Cardiac septum (tissue), 1 donor: ENCODE measurements around the gene FTO. TPM values are rescaled to one million over a fixed set of nuclear protein-coding genes. Genes with fewer than 3 reads are reported as not detected.

ENCODE experiments used
- DNase-seq: peaks from one replicate; pipeline ENCODE4 v3.0.0-alpha.2; 2020; ENCODE audit warnings: low spot score
- intact Hi-C: fragments of 100-400 bp; cut with DNase I; formaldehyde crosslinking; loops from one replicate; pipeline ENCODE4 v1.14.0; 2022
- total RNA-seq: library from RNA; stranded (reverse); fragmentation: NEBNext Ultra II Directional; extraction: Animal tissue kit (Norgen Biotek cat#: 25700); gene quantifications from one replicate; pipeline ENCODE4 v1.2.1, GENCODE V29; 2021
- donor health status: DM: no; HTN: no; CAD: no.

Gene FTO
- total RNA-seq, 1 donor from 2014 or later, result 70.4 TPM

DNA sequence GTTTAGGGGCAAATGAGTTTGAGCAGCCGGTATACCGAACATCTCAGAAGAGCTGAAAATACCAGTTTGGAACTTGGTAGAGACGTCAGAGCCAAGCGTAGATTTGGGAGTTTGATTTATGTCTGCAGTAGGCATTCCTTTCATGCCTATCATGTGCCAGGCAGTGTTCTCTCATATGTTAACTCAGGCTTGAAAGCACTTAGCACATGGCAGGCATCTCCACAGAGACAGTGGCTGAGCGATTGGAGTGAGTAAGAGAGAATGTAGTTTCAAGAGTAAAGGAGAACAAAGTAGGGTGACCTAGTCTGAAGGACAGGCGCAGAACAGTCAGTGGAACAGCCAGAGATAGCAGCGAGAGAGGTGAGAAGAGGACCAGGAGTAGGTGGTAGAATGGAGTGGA is 207.0 kb downstream of the FTO start:
- DNase-seq, result no peak
- intact Hi-C loops, result no loop called here

DNA sequence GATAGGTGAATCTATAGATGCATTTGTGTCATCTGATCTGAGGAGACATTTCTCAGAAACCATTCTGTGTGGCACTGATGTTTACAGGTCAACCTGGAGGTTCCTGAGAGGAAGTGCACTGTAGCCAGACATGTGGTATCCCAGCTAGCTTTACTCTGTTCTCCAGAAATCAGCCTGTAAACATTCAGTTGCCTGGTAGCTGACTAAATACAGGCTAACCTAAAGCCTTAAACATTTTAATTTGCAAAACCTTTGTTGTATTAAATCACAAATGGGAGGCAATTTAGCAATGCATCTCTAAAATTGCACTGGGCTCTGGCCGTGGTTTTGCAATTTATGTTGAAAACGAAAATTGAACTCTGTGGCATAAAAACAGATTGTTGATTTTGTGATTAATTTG is 207.6 kb downstream of the FTO start:
- intact Hi-C loops, result no loop called here
- DNase-seq, result no peak

DNA sequence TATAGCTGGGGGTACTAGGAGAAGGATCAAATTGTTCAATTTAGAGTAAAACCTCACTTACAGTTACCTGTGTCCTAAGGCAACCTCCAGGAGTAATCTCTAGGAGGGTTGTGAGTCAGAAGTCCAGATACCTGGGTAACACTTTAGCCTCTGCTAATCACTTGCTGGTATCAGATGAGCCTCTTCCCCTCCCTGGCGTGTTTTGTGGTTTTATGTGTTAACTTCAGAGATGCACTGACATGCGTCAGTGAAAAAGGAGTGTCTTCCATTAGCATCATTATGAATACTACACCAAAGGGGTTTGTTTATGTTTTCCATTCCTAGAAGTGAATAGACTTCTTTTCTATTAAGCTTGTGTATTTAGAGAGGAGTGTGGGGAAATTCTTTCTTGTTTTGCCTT is 208.2 kb downstream of the FTO start:
- intact Hi-C loops, result no loop called here
- DNase-seq, result no peak

DNA sequence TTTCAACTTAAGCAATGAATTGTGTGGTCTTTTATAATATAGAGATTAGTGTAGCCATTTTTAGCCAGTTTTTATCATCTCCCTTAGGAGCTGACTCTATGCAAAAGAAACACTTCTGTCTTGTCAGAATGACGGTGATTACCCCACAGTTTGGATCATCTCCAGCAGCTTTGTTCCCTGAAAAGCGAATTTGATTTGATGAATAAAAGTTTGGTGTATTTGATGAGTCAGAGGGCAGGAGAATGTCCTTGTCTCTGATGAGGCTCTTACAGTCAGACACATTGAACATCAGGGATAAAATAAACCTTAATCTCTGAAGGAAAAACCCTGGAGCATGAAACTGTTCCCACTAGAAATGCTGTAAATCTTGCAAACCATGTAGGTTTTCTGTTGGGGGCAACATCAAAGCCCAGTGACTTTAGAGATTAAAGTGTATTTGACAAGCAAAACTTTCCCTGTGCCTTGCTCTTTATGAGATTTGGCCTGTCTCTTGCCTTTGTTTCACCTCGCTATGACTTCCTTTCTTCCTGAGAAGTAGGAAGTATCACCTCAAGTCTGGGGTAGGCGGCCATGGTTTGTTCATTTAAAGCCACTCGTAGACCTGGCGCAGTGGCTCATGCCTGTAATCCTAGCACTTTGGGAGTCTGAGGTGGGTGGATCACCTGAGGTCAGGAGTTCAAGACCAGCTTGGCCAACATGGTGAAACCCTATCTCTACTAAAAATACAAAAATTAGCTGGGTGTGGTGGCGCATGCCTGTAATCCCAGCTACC is 209.3 kb downstream of the FTO start:
- intact Hi-C loops, result no loop called here
- DNase-seq, result no peak

DNA sequence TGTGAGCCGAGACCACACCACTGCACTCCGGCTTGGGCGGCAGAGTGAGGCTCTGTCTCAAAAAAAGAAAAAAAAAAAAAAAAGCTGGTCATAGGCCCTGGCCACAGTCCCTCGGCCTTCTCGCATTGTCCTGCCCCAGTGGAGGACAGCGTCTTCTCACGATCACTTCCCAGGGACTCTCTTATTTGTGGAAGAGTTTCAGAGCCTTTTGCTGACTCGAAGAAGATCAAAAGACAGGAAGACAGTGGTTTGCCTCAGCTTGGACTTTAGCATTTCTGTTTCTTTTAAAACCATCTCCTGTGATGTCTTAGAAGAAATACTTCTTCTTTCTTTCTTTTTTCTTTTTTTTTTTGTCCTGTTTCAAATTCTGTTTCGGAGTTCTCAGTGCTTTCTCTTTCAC is 210.0 kb downstream of the FTO start:
- intact Hi-C loops, result no loop called here
- DNase-seq, result no peak

DNA sequence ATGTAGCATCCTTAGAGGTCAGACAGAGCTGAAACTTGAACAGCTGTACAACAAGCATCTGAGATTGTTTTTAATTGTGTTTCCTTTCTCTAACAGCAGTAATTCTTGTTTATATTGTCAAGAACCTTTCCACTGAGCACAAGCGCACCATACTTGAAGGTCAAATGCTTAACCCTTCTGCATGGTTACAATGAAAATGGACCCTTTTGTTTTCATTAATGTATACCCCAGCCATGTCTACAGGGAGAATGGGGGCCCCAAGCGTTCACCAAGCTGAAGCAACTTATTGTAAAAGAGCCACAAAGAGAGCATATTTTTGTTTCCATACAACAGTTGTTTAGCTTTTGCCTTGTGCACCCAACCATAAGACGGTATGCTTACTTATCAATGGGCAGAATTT is 210.8 kb downstream of the FTO start:
- intact Hi-C loops, result no loop called here
- no peak for DNase-seq

DNA sequence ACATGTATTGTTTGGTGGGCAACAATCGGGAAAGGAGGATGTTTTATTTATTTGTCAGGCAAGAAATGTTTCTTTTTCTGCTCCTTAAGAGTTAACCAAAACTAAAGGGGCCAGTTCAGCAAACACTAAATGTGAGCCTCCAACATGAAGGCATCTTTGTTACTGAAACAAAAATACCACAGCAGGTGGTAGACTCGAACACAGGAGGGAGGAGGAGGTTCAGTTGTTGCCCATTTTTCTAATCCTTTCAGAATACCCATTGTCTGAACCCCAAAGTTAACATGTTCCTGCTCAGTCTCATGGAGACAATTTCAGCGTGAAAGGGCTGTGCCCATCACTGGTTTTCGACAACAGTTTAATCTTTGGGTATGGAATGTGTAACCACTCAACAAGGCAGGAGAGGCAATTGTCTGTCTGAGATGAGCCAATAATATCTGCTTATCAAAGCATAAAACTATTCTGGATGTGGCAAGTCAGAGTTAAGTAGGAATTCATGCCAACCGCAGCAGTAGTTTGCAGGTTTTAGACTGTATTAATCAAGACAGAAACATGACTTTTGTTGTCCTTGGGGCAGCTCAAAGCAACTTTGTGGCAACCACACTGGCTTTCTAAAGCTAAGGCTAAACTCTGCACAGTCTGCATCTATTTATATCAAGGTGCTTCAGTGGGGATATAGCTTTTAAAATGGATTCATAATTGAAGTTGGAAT is 211.7 kb downstream of the FTO start:
- intact Hi-C loops, result no loop called here
- DNase-seq, result no peak

DNA sequence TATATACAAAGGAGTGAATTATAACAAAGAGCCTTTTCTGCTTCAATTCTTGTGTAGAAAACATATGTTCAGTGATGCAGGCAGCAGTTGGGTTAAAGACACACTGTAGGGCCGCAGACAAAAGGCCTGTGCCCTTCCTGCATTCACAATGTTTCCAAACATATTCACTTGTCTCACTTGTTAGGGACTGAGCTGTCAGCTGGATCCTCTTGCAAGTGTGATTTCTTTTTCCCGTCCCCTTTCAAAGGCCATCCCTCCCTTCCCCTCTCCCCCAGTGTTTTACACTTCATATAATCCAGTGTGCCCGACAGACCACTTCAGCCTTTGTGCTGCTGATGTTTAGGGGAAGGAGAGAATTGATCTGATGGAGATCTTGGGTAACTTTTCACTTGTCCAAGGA is 217.0 kb downstream of the FTO start:
- intact Hi-C loops, result no loop called here
- DNase-seq, result no peak

DNA sequence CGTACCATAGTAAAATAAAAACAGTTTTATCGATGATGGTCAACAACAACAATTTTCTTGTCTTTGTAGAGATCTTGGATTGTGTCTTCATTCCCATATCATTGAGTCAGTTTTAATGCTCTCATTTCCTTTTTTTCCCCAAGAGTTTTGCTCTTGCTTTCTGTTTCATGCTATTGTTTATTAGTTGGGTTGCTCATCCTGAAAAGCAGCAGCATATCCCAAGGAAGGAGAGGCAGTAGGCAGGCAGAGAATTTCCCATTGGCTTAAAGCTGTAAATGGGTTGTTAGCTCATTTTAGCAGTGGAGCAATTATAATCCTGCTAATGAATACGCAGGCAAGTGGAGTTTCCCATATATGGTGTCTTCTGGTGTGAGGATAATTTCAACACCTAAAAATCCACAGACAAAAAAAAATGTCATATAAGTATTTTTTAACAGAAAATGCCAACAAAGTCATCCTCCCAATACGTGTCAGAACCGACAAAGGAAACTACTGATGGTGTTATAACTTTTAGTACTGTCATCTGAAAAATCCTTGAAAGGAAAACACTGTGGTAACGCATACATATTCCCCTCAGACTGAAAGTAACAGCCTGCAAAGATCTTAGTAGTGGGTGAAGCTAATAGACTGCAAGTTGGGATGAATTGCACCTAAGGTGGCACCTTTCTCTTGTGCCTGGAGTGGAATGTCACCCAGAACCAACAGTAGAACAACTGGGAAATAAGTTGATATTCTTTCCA is 218.3 kb downstream of the FTO start:
- intact Hi-C loops, result no loop called here
- DNase-seq, result no peak

DNA sequence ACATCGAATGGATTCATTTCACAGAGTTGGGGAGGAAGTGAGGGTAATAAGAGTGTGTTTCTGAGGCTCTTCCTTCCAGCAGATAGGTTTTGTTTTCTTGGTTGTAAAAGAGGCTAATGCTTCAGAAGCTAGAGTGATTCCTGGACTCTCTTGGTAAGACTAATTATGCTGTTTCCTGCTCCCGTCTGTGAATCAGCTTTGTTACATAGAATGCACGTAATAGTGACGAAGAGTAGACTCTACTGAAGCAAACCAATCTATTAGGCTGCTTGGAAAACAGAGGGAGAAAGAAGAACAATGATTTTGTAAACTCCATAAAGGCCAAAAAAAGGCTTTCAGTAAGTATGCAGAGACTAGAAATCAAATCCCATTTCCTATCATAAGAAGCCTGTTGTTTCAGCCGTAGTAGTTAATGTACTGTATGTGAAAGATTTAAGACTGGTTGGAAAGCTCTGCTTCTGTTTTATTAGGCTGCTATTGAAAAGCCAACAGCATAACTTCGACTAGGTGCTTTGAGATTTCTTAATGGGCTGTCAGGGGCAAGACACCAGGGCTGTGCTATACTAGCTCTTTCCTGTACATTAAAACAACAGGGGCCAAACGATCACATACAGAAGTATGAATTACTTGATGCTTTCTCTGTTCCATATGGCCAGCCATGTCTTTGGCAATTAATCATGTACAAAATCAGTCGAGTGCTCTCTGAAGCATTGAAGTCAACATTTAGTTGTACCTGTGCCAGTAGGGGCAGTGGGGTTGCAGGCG is 219.0 kb downstream of the FTO start:
- DNase-seq, result no peak
- intact Hi-C loops, result no loop called here

DNA sequence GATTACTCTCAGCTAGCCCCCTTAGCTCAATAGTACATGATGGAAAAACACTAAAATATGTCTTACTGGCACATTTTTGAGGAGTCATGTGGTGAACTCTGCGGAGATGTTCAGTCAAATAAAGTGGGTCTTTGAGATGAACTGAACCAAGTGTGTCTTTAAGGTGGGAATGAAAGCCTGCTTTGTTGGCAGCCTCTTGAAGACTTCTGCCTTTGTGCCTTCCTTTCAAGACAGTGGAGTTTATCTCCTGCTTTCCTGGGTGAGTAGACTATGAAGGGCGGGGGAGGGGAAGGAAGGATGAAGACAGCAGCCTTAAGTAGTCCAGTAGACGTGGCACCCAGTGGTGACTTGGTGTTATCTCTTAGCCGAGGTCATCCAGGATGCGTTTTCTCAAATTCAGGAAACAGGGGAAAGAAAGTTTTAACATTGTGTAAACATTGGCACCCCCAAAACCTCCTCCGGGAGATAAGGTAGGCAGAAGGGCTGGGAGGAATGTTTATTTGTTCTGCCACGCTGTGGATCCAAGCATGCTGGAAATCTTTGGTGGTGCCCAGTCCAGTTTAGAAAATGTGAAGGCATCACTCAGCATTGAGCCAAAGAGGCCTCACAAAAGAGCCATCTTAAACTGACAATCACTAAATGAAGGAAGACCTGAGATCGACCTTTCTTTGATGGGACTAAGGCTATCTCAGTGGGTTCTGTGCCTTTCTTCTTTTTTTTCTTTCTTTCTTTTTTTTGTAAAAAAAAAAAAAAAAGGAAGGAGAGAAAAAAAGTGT is 220.6 kb downstream of the FTO start:
- no peak for DNase-seq
- intact Hi-C loops, result no loop called here

DNA sequence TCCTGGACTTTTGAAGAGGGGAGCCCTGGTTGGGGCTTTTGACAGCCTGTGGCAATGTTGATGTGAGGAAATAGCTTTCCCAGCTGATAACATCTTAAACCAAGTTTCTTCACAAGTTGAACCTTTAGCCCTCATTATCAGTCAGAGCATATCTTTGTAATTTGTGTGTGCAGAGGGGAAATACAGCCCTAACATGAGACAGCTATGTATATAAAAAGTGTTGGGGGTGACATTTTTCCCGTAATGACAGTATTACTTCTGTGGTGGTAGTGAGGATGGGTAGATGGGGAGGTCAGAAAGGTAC is 221.1 kb downstream of the FTO start:
- intact Hi-C loops, result no loop called here
- no peak for DNase-seq

DNA sequence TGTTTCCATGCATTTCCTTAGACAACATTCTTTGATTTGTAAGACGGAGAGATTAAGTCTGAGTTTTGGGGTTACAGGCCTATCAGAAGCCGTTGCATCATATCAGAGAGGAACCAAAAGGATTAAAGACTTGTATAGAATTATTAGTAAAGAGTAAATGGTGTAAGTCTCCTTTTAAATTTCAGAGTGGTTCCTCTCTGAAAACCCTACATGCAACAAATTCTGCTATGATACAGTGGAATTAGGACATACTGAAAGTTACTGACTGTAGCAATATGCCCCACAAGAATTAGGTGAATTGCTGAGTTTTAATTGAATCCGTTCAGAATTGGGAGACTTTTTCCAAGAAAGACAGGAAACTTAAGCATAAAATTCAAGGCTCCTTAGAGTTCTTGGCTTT is 221.6 kb downstream of the FTO start:
- intact Hi-C loops, result no loop called here
- DNase-seq, result no peak

DNA sequence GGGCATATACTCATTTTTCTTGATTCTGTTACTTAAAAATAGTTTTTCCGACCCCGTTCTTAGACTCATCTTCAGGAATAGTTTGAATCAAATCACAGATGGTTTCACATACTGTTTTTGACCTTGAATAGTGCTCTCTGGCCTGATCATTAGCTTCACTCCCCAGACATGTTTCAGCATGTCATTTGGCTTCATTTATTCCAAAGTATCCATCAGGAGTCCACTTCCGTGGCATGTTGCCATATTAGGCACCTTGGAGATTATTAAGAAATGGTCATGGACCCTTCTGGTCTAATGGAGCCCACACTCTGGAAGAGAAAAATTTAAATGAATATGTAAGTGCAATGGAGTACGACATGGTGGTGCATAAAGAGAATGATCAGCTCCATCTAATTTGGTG is 222.3 kb downstream of the FTO start:
- intact Hi-C loops, result no loop called here
- no peak for DNase-seq

DNA sequence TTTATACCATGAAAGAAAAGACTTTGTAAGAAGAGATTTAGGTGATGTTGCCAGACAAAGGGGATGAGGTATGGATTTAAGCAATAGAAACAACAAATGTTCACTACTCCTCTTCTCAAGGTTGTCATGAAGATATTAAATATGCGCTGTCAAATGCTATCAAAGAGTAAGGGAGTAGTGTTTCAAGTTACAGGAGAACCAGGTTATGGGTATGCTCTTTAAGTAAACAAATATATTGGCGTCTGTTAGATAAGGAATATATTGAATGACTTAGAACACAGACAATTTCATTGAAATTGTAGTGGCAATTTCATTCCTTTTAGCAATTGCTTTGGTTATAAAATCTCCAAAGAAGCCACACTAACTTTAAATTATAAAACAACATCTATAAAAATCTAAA is 229.0 kb downstream of the FTO start:
- DNase-seq, result no peak
- intact Hi-C loops, result no loop called here

DNA sequence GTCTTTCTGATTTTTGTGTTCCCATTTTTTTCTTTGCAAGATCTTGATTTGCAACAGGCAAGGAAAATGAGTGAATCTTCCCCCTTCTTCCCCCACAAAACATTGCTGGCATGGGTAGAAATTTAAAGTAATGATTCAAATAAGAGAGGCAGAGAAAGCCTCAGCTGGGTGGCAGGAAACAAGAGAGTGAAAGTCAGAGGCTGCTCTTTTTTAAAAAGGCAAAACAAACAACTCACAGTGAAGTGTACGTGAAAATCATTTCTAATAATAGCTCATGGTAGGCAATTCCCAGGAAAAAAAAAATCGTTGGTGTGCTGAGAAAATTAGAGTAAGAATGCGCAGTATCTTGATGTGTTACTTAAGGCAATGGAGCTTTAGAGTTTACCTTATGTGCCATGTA is 229.5 kb downstream of the FTO start:
- intact Hi-C loops, result no loop called here
- no peak for DNase-seq

DNA sequence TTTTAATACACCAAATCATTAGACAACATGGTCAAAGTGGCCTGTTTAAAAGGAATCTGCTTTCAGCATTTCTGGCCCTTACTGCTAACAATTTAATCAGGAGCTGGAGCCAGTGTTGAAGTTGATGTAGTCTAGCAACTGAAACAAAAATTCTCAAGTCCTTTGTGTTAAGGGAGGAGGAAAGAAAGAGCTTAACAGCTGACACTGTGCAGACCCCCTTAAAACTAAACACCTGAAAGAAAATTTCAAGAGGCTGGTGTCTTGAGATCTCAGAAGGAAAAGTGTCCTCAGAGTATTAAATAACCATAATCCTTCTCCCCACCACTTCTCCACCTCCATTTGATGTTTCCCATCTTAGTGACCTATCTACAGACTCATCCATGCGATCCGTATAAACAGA is 232.1 kb downstream of the FTO start:
- intact Hi-C loops, result no loop called here
- no peak for DNase-seq

DNA sequence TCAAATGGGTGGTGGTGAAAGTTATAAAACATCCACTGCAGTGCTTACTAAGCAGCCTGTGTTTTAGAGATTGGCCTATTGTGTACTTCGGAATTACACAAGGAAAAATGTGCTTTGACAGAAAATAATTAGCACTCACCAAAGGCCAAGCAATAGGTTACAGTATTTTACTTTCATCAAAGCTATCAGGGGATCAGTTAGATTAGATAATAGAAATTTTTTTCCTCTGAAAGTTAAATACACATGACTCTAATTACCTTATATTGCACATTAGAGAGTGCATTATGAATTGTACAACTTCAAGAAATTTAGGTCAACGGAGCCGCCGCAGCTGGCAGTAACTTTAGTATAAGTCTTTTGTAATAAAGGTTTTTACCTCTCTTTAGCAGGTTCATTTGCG is 232.6 kb downstream of the FTO start:
- no peak for DNase-seq
- intact Hi-C loops, result no loop called here

DNA sequence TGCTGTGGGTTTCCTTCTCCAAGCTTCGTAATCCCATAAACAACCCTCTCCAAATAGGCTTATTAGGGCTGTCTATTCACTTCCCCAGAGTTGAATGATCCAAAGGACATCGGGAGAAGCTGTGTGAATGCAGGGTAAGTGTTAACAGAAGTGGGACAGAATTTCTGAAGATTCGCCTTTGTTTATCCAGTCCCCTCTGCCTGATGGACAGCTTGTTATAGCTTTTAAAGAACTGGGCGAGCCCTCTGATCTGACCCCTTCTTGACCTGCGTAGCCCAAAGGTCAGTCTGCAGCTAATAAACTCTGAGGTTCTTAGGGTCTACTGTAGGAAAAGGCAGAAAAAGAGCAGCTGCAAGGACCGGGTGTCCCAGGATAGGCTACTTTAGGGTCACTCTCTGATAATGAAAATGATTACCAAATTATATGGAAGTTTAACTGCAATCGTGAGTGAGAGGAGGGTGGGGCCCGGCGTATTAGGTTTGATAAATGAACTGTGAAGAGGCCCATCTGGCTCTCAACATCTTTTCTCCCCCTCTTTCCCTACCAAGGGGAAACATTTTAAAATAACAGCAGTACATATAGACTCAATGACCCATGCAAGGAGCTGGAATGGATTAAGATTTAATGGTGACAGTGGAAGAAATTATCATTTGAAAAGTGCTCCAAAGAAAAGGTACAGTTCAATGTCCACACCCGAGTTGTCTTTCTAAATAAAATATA is 233.4 kb downstream of the FTO start:
- no peak for DNase-seq
- intact Hi-C loops, result no loop called here
